NCI-H1417 treated with DMSO at 0.1 percent for 48 hours (cell line): ENCODE results near the gene MZT2B.
"Not testable (repeated sequence)": the region's sequence is repeated elsewhere in the genome, so short reads cannot be mapped to it uniquely, and the experiment has no call there.

ENCODE experiments used
- DNase-seq: peaks from one replicate; lab custom pipeline; 2025; lab: John Stamatoyannopoulos, UW

MZT2B gene

DNA sequence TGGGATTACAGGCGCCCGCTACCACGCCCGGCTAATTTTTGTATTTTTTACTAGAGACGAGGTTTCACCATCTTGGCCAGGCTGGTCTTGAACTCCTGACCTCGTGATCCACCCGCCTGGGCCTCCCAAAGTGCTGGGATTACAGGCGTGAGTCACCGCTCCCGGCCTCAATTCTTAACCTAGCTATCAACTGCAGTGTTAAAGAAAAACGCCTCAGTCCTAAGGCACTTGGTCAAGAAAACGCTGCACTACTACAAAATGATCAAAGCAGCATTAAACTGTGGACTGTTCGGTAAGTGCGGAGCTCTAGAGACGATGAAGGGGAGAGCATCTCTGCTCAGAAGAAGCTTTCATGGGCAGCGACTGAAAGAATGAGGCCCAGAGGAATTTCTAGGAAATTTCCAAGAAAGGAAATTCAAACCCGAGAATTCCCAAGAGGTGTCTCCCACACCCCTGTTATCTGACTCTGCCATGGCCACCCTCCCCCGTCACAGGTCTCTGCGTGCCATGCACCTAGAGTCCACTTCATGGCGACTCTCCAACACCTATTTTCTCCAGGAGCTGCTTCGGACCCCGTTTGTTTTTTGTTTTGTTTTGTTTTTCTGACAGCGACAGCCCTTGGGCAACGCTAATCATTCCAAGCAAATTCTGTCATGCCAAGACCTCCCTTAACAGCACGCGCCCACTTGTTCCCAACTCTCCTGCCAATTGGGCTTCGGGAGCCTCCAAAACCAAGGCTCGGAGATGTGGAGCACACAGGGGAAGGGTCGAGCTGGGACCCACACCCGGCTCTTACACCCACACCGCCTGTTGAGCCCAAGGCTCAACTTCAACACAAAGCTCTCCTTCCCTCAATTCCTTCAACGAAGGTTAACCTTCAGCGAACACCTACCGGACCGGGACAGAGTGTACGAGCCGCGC is 1.4 kb upstream of the MZT2B start:
- DNase-seq = not testable (repeated sequence)

DNA sequence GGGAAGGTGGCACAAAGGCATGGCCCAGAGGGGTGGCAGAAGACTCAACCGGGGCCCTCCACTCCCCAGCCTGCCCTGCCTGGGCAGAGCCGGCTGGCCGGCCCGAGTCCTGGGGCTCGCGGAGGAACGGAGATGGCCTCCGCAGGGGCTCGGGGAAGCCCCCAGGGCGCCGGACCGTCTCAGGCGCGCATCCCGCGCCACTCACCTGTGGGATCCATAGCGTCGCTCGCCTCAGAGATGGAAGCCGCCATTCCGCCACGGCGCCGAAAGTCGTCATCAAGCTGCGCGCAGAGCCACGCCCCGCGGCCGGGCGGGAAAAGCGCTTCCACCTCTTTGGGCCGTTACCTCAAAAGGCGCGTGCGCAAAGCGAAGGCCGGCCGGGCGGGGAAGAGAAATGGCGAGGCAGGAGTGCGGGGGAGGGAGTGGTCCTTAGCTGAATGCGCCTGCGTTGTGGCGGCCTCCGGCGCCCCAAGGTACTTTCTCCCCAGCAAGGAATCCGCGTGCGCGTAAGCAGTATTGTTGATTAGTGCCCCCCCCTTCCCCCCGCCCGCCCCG is 660 bp upstream of the MZT2B start, which contains the start of gene SMPD4:
SMPD4 (minus strand) TSS at position 278 of the 555 bp plus-strand sequence. CDS start 5,010 bp downstream, outside the sequence.
- DNase-seq = peak; percentile 84

DNA sequence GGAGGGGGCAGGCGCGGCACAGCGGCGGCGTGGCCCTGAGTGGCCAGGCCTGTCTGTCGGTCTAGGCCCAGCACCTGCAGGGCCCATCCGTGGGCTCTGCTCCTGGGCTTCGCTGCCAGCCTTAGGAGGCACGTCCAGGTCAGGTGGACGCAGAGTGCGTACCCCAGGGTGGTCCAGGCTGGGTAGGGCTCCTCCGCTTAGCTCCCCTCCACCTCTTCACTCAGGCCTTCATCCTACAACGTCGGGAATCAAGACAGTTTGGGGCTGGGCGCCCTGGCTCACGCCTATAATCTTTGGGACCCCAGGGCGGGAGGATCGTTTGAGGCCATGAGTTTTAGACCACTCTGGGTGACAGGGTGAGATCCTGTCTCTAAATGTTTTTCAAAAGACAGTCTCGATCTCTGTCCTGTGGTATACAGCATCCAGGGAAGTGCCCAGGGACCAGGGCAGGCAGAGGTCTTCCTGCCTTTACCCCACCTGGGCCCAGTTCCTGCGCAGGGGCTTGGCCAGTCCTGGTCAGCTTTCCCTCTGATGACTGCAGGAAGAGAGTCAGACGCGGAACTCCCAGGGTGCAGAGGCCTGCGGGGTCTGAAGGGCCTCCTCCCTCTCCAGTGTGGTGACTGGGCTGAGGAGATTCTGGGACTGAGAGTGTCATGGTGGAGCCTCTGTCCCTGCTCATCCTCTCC is 907 bp downstream of the MZT2B start:
- not testable (repeated sequence) for DNase-seq

DNA sequence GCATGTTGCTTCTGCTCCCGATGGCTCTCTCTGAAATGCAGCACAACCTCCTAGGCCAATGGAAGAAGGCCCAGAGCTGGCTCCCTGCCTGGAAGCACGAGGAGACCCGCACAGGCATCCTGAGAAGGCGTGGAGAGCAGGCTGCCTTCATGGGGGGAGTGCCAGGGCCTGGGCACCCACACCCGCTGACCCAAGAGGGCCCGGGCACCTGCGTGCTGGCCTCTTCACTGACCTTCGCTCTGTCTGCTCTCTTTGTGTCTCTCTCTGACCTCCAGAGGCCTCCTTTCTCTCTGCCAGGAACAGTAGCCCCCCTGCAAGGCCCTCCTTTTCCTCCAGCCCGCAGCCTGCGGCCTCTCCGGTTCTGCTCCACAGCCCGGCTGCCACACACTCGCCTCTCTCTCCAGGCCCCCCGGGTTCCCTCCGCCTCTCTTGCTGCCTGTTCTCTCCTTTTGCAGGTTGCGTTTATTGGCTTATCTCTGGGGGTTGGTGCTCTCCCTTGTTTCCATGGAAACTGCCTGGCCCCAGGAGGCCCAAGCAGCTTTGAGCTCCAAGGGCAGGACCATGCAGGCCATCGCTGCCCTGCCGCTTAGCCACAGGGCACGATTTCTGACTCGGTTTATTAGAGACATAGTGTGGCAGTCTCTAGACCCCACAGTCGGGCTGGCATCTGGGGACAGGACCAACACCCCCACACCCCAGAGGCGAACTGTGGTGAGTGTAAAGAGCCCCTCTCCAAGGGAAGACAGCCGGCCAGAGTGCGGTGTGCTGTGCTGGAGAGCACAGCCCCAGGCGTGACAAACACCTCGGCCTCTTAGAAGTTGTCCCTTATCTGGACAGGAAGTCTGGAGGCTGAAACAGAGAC is 1.7 kb downstream of the MZT2B start:
- no peak for DNase-seq

DNA sequence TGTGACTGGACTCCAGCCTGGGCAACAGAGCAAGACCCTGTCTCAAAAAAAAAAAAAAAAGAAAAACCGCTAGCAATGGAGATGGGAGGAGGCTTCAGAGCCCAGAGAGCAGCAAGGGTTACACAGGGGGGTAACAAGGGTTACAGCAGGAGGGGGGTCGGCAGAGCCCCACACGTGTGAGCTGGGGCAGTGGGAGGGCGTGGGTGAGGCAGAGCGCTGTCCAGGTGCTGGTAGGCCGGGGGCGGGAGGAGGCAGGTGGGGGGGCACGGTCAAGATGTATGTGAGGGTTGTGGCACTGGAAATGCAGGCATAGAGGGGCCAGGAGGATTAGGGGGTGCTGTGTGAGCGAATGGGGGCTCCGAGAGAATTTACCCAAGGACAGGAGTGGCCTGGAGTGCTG is 3.4 kb downstream of the MZT2B start:
- DNase-seq = no peak

DNA sequence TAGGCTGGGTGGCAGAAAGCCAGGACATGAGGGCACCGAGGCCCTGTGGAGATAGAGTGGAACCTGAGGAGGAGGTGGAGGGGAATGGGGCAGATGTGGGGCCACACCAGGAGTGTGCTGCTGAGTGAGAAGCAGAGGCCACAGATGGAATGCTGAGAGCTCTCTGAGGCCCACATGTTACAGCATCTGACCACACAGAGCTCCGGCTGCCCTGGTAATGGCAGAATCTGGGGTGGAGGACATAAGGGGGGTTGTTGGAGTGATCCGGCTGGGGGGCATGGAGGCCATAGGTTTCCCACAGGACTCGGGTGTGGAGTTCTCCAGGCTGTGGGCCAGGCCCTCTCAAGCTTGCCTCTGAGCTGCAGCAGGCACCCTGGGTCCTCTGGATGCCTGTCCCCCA is 3.8 kb downstream of the MZT2B start:
- DNase-seq = no peak

DNA sequence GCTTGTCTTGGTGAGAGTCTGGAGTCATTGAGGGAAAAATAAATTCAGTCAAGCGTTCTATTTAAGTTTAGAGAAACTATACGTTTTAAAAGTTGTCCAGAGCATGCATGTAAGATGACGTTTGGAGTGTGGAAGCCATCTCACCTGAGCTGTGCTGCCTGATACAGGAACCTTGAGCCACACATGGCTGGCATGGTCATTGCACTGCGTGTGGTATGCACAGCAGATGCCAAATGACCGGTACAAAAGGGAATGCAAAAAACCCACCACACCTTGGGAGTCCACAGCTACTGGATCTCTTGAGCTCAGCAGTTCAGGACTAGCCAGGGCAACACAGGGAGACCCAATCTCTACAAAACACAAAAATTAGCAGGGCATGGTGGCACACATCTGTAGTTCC is 4.3 kb downstream of the MZT2B start:
- no peak for DNase-seq

DNA sequence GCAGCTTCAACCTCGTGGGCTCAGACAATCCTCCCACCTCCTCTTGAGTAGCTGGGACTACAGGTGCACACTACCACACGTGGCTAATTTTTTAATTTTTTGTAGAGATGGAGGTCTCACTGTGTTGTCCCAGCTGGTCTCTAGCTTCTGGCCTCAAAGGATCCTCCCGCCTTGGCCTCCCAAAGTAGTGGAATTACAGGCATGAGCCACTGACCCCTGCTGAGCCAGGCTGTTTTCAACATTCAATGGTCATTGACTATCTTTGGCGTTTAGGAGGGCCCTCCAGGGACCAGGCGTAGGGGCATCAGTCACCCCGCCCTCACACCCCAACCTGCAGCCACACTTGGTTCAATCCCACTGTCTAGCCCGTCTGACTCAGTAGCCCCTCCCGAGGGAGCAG is 5.2 kb downstream of the MZT2B start:
- DNase-seq = no peak

DNA sequence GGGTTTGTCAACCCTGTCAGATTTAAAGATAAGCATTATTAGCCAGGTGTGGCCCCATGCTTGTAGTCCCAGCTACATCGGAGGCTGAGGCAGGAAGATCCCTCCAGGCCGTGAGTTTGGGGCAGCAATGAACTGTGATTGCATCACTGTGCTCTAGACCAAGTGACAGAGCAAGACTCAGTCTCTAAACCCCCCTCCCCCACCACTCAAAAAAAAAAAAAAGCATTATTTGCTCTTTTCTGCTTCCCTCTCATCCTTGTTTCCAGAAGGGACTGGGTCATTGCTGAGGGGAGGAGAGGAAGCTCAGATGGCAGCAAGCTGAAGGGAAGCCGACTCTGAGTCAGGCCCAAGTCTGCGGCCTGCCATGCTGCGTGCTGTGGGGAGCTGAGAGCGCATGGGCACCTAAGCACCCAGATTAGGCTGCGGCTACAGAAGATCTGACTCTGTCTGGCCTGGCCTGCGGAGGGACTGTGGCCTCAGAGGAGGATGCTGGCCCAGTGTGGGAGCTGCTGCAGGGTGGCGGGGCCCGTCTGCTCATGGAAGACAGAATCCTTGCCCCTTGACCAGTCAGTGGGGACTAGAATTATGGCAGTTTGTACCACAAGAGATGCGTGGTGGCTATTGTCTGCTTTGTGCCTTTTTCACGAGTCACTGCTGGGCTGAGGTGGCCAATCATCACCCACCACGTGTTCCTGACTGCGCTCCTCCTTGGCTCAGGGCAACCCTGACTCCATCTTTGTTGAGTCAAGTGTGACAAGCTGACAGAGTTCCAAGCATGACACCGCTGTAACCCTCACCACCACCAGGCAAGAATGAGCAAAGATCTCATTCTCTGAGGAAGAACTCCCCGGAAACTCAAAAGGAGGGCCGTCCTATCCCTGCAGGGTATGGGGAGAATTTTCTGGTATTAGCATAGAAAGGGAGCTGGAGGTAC is 6.1 kb downstream of the MZT2B start:
- DNase-seq = not testable (repeated sequence)

DNA sequence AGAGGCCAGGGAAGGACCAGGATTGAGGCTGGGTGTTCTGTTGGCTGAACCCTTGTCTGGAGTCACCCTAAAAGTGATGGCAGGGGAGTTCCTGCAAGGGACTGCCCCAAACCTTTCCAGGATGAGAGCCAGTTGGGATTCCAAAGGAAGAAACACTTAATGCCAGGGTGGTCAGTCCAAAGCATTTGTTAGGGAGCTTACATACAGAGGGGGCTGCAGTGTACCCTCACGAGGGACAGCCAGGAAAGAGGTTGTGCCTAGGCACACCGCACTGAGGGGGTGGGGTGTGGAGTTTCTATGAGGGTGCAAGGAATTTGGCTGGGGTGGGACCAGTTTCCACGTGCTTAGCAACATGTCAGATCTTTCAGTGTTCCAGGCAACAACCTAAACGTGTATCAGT is 6.9 kb downstream of the MZT2B start:
- DNase-seq = not testable (repeated sequence)

DNA sequence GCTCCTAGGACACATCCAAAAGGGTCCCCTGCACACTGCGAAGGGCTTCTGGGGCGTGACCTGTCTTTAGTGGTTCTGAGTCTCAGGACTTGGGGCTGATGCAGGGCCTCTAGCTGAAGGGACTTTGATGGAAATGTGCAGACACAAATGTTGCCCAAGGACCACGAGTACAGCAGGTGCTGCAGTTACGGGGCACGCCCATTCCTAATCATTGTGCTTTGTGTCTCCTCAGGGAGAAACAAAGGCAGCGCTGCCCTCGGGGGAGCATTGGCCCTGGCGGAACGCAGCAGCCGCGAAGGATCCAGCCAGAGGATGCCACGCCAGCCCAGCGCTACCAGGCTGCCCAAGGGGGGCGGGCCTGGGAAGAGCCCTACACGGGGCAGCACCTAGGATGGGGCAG is 8.2 kb downstream of the MZT2B start:
- no peak for DNase-seq

DNA sequence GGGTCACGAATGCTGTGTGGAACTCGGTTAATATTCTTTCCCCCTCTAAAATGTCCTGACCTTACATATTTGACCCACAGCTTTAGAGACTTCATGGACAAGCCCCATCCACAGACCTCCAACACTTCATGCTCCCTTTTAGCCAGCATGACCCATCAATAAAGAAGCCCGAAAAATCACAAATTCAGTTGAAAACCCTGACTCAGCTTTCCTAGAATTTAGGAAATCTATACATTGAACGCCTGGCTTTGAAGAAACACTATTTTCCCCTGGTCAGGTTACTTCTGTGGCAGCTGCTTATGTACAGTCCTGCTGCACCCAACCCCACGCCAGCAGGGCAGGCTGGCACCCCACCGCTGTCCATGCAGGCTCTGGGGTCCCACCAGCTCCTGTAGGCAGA is 9.3 kb downstream of the MZT2B start:
- not testable (repeated sequence) for DNase-seq

DNA sequence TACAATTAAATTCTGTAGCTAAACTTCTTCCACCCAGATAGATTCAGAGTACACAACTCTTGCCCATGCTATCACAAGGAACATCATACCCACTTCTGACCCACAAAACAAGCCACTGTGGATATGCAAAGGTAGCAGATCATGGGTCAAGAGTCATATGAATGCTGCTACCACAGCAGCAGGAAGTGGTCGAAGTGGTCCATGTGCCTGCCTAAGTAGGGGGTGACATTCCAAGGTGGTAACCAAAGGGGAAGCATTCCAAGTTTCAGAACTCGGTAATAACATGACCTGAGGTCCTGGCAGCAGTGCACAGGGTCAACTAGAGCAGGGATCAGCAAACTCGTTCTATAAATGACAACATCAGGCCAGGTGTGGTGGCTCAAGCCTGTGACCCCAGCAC is 10.4 kb downstream of the MZT2B start:
- DNase-seq = not testable (repeated sequence)

DNA sequence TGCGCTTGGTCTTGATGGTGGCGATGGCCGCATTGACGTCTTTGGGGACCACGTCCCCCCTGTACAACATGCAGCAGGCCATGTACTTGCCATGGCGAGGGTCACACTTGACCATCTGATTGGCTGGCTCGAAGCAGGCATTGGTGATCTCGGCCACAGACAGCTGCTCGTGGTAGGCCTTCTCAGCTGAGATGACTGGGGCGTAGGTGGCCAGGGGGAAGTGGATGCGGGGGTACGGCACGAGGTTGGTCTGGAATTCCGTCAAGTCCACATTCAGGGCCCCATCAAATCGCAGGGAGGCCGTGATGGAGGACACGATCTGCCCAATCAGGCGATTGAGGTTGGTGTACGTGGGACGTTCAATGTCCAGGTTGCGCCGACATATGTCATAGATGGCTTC is 11.8 kb downstream of the MZT2B start:
- not testable (repeated sequence) for DNase-seq

DNA sequence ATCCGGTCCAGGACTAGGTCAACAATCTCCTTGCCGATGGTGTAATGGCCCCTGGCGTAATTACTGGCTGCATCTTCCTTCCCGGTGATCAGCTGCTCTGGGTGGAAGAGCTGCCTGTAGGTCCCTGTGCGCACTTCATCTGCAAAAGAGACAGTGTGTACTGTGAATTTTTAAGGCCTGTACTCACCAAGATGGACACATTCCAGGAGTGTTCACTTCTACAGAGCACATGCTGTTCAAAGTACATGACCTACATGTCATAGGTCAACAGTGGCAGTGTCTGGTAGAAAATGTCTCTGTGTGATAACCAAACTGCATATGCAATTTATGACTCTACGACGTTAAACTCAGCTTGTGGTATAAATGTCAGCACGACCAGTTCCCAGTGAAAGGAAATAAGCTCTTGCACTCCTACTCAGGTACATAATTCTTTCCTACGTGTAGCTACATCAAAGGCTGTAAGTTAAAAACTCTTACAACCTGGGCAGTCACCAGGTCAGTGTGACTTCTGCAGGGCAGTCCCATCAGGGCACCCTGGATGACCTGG is 13.1 kb downstream of the MZT2B start:
- not testable (repeated sequence) for DNase-seq

DNA sequence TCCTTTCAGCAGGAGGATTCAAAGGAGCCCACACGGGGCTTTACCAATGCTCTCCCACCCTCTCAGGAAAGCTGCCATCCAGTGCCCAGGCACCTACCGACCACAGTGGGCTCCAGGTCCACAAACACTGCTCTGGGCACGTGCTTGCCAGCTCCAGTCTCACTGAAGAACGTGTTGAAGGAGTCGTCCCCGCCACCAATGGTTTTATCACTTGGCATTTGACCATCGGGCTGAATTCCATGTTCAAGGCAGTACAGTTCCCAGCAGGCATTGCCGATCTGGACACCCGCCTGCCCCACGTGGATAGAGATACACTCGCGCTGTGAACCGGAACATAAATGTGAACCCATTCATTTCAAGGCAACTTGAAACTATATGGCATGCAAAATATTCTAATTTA is 14.0 kb downstream of the MZT2B start:
- DNase-seq = not testable (repeated sequence)

DNA sequence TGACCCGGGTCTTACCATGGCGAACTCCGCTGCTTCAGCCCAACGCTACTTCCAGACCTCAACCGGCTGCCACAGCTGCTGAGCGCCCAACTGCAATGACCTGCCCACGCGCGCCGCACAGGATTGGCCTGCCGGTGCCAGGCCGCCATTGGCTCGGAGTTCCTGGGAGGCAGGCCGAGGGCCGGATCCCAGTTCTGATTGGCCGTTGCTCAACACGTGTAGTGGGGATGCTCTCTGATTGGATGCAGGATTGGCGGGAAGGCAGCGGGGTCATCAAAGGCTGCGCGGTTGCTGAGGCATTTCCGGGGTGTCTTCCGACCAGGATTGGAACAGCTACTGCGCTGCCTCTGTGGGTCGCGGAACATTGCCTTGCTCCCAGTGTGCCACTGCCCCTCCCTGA is 16.3 kb downstream of the MZT2B start, which contains the start of gene TUBA3E:
TUBA3E (minus strand) TSS at position 97 of the 400 bp plus-strand sequence; CDS start at position 18, 79 bp downstream.
- no peak for DNase-seq

DNA sequence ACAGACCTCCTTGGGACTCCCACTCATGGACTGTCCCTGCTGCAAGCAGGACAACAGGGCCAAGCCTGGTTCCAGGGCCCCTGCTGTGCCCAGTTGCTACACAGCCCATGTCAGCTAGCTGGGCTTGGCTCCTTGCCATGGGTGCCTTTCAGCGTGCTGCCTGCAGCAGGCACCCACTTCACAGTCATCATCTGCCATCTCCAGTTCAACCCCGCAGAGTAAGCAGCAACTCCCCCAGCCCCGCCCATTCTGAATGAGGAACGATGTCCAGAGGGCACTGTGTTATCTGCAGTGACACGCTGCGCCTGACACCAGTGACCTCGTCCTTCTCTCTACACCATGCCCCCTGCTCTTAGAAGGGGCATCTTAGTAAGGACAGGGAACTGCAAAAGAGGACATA is 20.5 kb downstream of the MZT2B start:
- not testable (repeated sequence) for DNase-seq

DNA sequence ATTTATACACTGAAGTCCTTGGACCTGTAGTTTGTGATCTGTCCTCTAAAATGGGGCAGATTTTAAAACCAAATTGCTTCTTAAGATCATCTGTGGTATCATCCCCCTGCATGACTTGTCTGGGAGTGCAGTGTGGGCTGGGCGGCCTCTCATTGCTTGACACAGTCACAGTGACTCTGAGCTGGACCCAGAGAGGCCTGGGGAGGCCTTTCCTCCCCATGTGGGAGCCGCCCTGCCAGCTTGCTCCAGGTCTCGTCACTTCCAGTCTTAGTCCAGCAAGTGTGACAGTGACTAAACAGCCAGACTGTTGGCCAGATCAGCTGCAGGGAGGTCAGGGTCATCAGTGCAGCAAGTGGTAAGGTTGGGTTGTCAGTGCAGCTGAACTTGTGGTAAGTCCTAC is 21.1 kb downstream of the MZT2B start:
- DNase-seq = not testable (repeated sequence)

DNA sequence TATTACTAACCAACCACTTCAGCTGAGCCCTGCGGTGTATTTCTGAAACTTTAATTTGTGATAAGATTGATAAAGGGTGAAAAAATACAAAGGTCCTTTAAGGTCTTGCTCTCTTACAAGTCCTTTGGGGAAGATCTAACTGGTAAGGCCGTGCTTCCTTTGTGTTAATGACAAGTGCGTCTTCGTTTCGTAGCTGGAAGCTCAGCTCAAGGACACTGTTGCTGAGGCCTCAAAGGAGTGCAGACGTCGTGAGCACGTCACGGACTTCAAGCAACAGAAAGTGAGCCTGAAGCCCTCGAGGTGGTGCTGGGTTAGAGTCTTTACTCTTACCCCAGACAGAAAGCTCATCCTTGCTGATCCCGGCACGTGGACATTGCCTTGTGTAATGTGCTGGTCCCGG is 25.0 kb downstream of the MZT2B start:
- not testable (repeated sequence) for DNase-seq
